GM18508 (cell line): ENCODE results near the gene NECTIN1.
"Not testable (repeated sequence)": the region's sequence is repeated elsewhere in the genome, so short reads cannot be mapped to it uniquely, and the experiment has no call there.

Experiments
- ATAC-seq: cut with Tn5 transposase; IDR thresholded peaks from one replicate; pipeline ENCODE4 v1.9.1; 2021; ENCODE audit warnings: moderate number of reproducible peaks; ENCODE audit not compliant: insufficient read depth, unreplicated experiment

The NECTIN1 gene

GRCh38 chr11:119607726-119608125 lies 121.3 kb downstream of the NECTIN1 start:
- no peak for ATAC-seq

GRCh38 chr11:119605137-119605665 lies 123.8 kb downstream of the NECTIN1 start:
- ATAC-seq, result no peak

DNA sequence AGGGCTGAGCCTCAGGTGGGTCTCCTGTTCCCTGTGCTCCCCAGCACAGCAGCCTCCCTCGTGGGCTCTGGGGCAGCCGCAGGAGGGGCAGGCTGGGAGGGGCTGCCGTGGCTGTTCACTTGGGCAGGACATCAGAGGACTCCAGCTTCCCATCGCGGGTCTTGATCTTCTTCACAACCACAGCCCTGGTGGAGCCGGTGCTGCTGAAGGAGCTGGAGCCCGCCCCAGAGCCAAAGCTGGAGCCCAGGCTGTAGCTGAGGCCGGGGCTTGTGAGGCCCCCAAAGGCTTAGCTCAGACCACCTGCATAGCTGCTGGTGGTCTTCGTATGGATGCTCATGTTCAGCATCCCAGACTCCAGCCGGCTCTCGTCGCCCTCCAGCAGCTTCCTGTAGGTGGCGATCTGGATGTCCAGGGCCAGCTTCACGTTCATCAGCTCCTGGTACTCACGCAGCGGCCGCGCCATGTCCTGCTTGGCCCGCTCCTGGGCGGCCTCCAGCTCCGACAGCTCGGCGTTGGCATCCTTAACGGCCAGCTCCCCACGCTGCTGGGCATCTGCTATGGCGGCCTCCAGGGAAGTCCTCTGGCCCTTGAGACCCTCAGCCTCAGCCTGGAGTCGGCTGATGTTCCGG lies 126.1 kb downstream of the NECTIN1 start:
- no peak for ATAC-seq

- ATAC-seq, result no peak
Observed at GRCh38 chr11:119599864-119600541, 129.0 kb downstream of the NECTIN1 start.

DNA sequence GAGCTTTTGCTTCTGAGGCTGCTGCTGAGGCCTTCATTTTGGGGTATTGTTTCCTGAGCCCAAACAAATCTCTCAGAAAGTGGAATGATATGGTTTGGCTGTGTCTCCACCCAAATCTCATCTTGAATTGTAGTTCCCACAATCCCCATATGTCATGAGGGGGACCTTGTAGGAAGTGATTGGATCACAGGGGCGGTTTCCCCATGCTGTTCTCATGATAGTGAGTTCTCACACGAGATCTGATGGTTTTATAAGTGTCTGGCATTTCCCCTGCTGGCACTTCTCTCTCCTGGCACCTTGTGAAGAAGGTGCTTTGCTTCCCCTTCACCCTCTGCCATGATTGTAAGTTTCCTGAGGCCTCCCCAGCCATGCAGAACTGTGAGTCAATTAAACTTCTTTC lies 133.1 kb downstream of the NECTIN1 start:
- ATAC-seq, result not testable (repeated sequence)

DNA sequence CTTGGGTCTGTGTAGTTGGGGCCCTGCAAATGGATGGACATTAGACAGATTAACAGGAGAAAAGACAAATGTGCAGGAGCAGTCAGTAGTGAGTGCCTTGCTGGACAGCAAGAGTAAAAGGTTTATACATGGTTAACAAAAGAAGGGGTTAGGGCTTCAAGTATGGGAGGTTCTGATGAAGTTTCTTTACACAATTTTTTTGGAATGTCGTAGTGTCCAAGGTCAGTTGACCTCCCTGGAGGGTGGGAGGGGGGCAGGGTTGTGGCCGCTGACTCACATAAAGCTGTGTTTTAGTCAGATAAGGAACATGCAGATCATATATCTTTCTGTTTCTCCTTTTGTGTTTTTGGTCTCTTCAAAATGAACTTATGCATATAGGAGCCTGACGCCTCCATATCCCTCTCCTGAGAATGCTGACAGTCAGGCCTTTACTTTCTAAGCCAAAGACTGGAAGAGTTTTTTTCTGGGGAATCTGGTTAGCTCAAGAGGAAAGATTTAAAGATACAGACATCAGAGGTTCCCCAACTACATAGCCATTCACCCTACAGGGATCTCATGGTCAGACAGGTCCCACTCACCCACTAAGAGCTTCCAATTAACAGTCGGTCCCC lies 134.3 kb downstream of the NECTIN1 start:
- ATAC-seq, result no peak

DNA sequence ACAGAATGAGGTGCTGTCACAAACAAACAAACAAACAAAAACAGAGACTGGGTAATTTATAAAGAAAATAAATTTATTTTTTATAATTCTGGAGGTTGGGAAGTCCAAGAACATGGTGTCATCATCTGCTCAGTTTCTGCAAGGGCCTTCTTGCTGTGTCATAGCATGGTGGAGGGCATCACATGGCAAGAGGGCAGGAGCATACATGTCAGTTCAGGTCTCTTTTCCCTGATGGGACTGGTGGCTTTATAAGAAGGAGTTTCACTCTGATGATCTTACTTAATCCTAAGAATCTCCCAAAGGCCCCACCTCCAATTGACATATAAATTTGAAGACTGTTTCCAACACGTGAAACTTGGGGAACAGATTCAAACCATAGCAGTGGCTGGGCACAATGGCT lies 135.7 kb downstream of the NECTIN1 start:
- ATAC-seq, result no peak

DNA sequence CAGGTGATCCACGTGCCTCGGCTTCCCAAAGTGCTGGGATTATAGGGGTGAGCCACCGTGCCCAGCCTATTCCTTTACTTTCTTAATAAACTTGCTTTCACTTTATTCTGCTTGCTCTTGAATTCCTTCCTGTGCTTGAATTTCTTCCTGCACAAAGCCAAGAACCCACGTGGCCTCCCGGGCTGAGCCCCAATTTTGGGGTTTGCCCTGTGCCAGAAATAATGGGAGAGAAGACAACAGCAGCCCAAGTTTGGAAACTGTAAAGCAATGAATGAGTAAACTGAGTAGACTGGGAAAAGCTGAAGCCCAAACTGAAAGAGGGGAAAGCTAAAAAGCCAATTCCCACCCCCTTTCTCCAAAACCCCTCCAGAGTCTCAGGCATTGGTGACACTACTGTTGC lies 136.4 kb downstream of the NECTIN1 start:
- no peak for ATAC-seq

DNA sequence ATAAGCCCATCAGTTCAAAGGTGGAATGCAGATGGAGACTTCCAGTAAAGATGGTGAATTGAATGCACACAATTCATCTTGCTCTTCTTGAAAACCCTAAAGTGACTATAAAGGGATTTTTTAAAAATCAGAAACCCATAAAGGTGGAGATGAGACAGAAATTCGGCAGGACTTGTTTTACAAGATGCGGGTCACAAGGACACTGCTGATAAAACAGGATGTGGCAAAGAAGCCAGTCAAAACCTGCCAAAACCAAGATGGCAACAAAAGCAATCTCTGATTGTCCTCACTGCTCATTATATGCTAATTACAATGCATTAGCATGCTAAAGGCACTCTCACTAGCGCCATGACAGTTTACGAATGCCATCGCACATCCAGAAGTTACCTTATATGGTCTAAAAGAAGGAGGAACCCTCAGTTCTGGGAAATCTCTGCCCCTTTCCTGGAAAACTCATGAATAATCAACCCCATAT lies 137.1 kb downstream of the NECTIN1 start:
- ATAC-seq, result no peak

GRCh38 chr11:119590651-119591351 lies 138.2 kb downstream of the NECTIN1 start:
- no peak for ATAC-seq

GRCh38 chr11:119589001-119589400 lies 140.0 kb downstream of the NECTIN1 start:
- ATAC-seq, result no peak
